Esophagus mucosa (tissue), 1 donor: ENCODE results near the gene BIN1. TPM values are rescaled to one million over a fixed set of nuclear protein-coding genes. Genes with fewer than 3 reads are reported as not detected.
"Not testable (repeated sequence)": the region's sequence is repeated elsewhere in the genome, so short reads cannot be mapped to it uniquely, and the experiment has no call there.

Source experiments
- ATAC-seq: fragments of 200-7000 bp; cut with Tn5 transposase; one replicate; pipeline ENCODE4 v1.9.1; 2020
- total RNA-seq: library from RNA; stranded (reverse); gene quantifications from one replicate; pipeline ENCODE4 v1.2.4, GENCODE V29; 2023
- donor health status: DM: yes; HTN: yes; CAD: no.

BIN1 gene
- total RNA-seq, 1 donor from 2014 or later, result 4.5 TPM

DNA sequence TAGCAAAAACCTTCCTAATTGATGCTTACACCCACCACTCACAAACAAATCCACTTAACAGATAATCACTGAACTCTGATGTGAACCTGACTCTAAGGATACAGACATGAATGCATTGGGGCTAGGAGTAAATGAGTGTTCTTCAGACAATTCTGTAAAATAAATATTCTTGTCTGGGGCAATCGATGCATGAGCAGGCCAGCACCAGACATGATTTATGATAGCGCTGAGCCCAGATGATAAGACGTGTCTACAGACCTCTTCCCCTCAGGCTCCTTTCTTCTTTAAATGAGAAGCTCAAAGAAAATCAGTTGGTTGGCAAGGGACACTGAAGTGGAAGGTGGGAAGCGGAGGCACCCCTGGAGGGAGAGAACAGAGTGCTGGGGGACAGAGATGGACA, 27.3 kb upstream of the BIN1 start:
- ATAC-seq, result no peak

- no peak for ATAC-seq
These were observed 26.8 kb upstream of the BIN1 start for GRCh38 chr2:127133793-127134192.

- no peak for ATAC-seq
These were observed 23.5 kb upstream of the BIN1 start for GRCh38 chr2:127130421-127130820.

DNA sequence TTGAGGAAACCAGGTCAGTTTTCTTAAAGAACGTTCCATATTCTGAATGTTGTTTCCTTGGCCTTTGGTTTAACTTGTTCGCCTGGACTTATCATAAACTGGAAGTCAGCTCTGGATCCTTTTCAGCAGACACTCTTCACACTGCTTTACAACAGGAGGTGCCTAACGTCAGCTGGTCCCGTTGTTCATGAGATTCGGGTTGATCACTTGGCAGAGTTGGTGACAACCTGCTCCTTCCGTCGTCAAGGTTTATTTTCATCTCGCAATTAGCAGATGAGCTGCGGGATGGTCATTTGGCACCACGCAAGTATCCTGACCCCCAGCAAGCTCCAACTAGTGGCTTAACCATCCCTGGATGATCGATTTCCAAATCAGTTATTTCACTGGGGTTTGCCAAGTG, 23.0 kb upstream of the BIN1 start:
- ATAC-seq, result no peak

- peak; percentile 75 for ATAC-seq
These were observed 21.5 kb upstream of the BIN1 start for GRCh38 chr2:127128445-127128904.

GRCh38 chr2:127125821-127126220, 18.9 kb upstream of the BIN1 start:
- ATAC-seq, result no peak

DNA sequence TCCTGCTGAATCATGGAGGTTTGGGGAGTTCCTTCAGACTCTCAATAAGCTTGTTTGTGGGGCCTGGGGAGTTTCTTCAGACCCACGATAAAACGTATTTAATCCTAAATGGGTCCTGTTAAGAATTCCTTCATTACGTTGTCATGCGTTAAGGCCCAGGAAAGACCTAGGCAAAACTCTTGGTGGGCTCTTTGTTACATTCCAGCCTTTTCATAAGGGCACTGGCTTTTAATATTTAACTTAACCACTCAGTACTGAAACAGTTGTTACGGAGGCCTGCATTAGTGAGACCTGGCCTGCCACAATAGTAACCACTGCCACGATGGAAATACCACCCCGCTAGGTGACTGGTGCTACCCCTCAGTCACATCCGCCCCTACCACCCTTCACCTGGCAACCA, 17.5 kb upstream of the BIN1 start:
- no peak for ATAC-seq

DNA sequence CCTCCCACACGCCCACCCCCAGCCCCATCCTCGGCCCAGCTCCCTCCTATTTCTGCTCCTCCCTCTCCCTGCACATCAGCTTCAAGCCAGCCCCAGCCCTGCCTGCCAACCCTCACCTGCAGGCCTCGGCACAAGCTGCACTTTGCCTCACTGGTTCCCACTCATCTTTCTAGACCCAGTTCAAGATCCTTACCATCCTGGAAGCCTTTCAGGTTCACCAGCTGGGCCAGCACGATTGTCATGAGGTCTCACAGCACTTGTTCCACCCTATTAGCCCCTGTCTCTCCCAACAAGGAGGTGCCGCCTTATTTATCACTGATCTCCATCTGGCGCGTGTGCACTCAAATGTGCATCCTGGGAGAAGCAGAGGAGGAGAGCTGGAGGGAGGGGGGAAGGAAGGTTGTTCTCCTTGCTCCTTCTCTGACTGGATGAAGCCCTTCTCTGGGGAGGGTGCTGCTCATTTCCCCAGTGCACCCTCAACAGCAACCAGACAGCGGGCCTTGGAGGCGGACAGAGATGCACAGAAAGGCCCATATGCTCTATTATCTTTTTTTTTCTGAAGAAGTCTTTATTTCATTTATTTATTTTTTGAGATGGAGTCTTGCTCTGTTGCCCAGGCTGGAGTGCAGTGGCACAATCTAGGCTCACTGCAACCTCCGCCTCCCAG, 15.5 kb upstream of the BIN1 start:
- ATAC-seq, result no peak

DNA sequence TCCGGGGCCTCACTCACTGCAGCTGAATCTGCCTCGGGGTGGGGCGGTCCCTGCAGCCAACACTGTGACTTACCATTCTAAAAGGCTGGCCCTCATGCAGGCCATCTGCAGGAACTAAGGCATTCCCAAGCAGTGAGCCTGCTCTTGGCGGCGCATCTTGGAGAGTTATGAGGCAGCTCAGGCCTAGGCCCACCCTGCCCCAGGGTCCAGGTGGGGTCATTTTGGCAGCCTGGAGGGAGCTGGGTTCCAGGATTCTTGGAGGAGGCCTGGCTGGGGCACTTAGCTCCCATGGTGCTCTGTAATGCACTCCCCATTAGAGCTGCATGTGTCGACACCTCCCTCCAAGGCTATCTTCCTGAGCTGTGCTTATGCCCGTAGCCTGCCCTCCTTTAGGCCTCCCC, 14.8 kb upstream of the BIN1 start:
- ATAC-seq, result peak; percentile 11

DNA sequence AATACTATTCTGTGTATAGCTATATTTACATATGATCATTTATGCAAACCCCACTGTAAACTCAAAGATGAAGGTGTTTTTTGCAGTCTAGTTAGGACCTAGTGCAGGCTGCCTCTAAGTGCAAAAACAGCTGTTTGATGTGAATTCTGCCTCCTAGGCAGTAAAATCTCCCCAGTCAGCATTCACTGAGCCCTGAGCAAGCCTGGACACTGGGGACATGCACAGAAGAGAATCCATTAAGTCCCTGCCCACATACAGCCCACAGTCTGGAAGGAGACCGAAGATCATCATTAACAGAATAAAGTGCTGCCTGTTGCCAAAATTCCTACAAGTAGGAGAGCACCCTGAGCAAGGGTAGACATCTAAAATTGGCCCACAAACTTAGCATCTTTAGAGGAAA, 14.4 kb upstream of the BIN1 start:
- no peak for ATAC-seq

DNA sequence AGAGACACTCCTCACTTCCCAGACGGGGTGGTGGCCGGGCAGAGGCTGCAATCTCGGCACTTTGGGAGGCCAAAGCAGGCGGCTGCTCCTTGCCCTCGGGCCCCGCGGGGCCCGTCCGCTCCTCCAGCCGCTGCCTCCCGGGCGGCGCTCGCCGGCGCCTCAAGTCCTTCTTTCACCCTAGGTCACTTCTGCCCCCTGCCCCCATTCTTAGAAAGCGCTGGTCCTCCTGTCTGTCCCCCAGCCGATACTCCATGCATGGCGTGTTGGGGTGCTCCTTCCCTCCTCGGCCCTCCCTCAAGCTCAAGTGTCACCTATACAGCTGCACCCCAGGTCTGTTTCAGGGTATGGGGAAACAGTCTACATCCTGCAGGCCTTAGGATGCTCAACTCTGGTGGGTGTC, 13.5 kb upstream of the BIN1 start:
- ATAC-seq, result not testable (repeated sequence)

- no peak for ATAC-seq
These were observed 11.5 kb upstream of the BIN1 start for GRCh38 chr2:127118467-127118866.

DNA sequence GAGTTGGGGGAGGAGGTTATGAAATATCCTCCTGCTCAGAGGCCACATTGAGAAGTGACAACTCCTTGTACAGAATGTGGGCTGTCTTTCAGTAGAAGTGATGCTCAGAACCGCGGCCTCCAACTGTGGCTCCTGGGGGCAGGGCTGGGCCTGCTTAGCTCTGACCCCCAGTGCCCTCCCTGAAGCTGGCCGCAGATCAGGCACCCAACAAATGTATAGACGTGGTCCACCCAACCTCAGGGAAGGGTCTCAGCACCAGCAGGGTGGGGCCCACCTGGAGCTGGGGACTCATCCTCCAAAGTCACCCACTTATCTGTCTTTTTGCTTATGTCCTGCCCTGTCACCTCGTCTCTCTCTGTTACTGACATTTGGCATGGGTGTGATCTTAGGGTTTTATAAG, 11.1 kb upstream of the BIN1 start:
- no peak for ATAC-seq

- no peak for ATAC-seq
These were observed 10.6 kb upstream of the BIN1 start for GRCh38 chr2:127117603-127118002.

DNA sequence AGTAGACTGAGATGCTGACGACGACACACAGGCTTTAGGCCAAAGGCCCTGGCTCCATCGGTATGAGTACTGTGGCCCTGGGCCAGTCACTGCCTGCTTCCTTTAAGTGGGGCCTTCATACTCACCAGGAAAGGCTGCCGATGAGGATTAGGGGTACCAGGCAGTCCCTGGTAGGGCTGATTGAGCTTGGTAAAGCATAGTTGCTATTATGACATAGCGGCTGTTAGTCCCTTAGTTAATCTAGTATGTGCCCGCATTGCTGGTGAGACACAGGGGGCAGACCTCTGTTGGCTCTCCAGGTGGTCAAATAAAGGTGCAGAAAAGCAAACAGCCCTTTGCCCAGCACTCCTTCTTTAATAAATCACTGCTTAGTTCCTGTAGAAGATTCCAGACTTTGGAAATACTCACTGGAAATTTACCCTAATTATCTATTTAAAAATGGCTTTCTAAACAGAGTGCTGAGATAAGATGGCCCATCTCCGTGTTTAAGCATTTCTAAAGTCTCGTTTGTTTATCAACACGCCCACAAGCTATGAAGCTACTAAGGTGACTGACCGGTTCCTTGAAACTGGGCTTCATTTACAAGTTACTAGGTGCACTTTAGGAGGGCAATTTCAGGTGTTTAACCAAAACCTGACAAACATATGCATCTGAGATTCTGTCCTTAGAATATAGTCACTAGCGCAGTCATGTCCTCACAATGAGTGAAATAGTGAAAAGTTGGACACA, 8.7 kb upstream of the BIN1 start:
- ATAC-seq, result no peak

GRCh38 chr2:127110985-127111384, 4.0 kb upstream of the BIN1 start:
- ATAC-seq, result no peak

GRCh38 chr2:127108090-127108523, 1.2 kb upstream of the BIN1 start:
- no peak for ATAC-seq

DNA sequence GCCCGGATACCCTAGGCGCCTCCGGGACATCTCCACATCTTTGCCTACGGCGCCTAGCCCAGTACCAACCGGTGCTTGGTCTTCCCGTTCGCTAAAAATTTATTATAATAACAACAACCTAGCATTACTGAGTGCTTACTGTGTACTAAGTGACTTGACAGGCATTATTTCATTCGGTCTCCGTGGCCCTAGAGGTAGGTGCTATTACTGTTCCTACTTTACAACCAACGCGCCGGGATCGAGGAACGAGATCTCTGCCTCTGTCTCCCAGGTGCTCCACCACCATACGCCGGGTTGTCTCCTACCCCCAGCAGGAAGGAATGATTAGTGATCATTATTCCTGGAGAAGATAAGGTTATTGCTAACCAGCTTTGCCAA, 657 bp upstream of the BIN1 start:
- ATAC-seq, result peak; percentile 27

DNA sequence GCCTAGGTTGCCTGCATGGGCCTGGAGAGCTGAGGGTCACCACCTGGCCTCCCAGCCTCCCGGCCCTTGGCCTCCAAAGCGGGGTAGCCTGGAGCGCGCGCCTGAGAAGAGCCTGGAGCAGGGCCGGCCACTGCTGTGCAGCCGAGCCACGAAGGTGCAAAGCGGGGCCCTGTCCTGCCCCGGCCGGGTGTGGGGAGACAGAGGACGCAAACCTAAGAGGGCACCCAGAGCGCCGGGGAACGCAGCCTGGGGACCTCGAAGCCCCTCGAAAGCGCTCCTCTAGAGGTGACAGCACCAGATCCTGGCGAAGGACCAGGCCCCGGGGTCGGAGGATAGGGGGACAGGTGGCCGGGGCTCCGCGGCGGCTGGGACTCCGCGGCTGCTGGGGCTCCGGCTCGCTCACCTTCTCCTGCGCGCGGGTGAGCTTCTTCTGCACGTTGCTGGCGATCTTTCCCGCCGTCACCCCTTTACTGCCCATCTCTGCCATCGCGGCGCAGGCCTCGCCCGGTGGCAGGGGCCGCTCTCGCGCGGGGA, 430 bp downstream of the BIN1 start:
- peak; percentile 38 for ATAC-seq

DNA sequence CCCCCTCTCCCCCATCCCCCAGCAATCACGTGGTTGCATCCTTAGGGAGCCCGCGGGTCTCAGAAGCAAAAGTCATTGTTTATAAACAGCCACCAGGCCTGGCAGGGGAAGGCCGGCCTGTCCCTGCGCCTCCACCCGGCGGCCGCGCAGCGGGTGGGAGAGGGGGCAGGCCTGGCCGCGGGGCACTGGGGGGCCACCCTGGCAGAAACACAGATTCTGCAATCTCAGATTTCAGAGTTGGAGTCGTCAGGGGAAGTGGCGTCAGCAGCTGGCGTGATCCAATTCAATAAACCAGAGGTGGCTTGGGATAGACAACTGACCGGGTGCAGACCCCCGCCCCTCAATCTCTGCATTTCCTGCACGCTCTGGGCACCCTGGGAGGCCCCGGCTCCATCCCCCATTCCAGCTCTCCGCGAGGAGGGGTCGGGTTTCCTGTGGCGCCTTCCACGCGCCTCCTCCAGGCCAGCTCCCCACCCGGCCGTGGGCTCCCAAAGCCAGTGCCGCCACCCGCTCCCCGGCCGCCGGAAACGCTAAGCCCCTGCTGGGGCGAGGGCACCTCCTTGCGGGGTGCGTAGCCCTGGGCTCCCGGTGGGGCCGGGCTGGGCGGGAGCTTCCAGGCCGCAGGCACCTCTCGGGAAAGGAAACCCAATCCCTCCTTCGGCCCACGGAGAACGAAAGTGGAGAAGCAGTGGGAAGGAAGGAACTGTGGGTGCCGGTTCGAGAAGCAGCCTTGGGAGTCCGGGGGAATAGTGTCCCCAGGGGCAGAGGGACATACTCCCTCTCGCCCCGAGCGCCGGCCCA, 1.1 kb downstream of the BIN1 start:
- no peak for ATAC-seq

DNA sequence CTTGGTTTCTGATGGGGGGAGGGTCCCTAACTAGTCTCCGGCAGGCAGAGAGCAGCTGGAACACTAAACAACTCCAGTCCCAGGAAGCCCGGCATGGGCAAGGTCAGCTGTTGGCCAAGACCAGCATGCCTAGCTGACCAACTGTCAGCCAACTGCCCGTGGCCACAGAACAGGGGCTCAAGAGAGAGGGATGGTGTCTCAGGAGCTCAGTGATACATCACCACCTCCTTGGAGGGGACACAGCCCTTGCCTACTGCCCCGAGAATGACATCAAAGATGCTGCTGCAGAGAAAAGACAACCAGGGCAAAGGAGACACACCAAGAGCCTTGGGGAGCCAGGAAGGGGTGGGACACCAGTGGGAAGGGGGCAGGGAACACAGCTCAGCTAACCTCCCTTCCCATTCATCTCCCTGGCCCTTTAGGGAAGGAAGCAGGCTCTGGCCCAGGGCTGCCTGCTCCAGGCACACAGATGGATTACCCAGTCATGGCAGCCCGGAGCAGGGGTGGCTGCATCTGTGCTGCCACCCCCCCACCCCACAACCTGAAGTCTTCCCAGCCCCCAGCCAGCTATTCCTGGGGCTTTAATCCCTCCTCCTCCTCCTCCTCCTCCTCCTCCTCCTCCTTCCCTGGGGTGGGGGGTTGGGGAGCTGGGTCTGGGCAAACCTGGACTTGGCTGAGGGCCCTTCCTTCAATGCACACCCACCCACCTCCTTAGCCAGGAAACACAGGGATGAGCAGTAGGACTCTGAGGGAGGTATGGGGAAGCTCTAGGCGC, 1.9 kb downstream of the BIN1 start:
- no peak for ATAC-seq

- ATAC-seq, result no peak
These were observed 2.7 kb downstream of the BIN1 start for GRCh38 chr2:127104166-127104660.
